HUES48 (cell line): ENCODE data around the gene TNFSF12.

Experiments used
- H3K27ac ChIP-seq: one replicate; pipeline ENCODE4 v1.7.0; 2013; ENCODE audit warnings: low read depth, low read length, inconsistent platforms
- H3K27me3 ChIP-seq: 2 replicates; pipeline ENCODE4 v1.6.1; 2013; ENCODE audit warnings: mild to moderate bottlenecking, low read length; ENCODE audit not compliant: control insufficient read depth, insufficient read depth
- H3K36me3 ChIP-seq: 2 replicates; pipeline ENCODE4 v1.6.1; 2013; ENCODE audit warnings: low read length; ENCODE audit not compliant: control insufficient read depth, insufficient read depth
- H3K4me1 ChIP-seq: 2 replicates; pipeline ENCODE4 v1.6.1; 2013; ENCODE audit warnings: mild to moderate bottlenecking, low read length; ENCODE audit not compliant: control insufficient read depth, insufficient read depth
- H3K4me3 ChIP-seq: 2 replicates; pipeline ENCODE4 v1.5.1; 2013; ENCODE audit warnings: mild to moderate bottlenecking, low read depth, low read length
- H3K9ac ChIP-seq: 2 replicates; pipeline ENCODE4 v1.6.1; 2013; ENCODE audit warnings: mild to moderate bottlenecking, low read depth, low read length, moderate library complexity
- H3K9me3 ChIP-seq: 2 replicates; pipeline ENCODE4 v1.6.1; 2013; ENCODE audit warnings: low read length; ENCODE audit not compliant: control insufficient read depth, insufficient read depth

The TNFSF12 gene

DNA sequence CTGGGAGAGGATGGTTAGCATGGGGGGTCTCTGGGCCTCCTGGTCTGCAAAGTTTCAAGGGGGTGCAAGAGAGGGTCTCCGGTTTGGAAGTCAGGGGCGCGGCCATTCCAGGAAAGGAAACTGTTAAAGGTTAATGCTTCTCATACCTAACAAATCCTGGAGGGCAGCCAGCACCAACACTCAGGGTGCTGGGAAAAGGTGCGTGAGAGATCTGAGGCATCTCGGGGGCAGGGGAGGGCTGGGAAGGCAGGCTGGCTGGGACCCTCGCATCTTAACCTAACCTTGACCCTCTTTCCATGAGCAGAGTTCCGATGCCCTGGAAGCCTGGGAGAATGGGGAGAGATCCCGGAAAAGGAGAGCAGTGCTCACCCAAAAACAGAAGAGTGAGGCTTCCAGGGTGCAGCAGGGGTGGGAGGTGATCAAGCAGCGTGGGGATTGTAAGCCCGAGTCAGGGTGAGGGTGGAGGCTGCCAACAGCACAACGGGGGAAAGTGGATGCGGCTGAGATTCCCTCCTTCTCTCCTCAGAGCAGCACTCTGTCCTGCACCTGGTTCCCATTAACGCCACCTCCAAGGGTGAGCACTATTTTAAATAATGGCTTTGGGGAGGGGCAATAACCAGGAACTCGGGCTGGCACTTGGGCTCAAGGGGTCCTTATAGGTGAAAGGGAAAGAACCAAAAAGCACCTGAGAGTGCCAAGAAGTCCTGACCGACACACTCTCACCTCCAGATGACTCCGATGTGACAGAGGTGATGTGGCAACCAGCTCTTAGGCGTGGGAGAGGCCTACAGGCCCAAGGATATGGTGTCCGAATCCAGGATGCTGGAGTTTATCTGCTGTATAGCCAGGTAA lies 10.7 kb downstream of the TNFSF12 start:
- Histone ChIP-seq H3K27ac (no peak overlapping the region), H3K9ac (no peak overlapping the region), H3K9me3 (no peaks in the 10 kb centered on the region), H3K4me3 (no peak overlapping the region), H3K27me3 (no peaks in the 10 kb centered on the region), H3K36me3 (peaks cover 12% of the 10 kb centered on the region), H3K4me1 (peaks cover 43% of the 10 kb centered on the region)

DNA sequence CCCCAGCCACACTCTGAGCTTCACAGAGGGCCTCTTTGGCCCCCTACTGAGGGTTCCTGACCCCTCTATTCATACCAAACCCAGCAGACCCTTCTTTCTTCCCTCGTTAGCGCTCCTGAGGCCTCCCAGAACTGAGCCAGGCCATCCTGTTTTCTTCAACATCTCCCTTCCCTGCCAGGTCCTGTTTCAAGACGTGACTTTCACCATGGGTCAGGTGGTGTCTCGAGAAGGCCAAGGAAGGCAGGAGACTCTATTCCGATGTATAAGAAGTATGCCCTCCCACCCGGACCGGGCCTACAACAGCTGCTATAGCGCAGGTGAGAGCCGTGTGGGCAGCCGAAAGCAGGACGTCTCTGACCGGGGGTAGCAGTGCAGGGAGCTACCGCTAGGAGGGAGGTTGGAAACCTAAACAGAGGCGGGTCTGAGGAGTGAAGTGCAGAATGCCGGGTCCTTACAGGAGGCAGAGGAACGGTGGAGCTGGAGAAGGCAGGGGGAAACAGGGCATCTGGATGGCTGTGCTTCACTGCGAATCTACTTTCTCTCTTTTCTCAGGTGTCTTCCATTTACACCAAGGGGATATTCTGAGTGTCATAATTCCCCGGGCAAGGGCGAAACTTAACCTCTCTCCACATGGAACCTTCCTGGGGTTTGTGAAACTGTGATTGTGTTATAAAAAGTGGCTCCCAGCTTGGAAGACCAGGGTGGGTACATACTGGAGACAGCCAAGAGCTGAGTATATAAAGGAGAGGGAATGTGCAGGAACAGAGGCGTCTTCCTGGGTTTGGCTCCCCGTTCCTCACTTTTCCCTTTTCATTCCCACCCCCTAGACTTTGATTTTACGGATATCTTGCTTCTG lies 11.5 kb downstream of the TNFSF12 start:
- H3K27ac ChIP-seq, result peak overlapping the region; percentile 91
- peak overlapping the region; percentile 70 for H3K4me3 ChIP-seq
- no peaks in the 10 kb centered on the region for H3K27me3 ChIP-seq
- H3K36me3 ChIP-seq, result peaks cover 21% of the 10 kb centered on the region
- H3K9ac ChIP-seq, result no peak overlapping the region
- H3K9me3 ChIP-seq, result no peaks in the 10 kb centered on the region
- peaks cover 43% of the 10 kb centered on the region for H3K4me1 ChIP-seq

DNA sequence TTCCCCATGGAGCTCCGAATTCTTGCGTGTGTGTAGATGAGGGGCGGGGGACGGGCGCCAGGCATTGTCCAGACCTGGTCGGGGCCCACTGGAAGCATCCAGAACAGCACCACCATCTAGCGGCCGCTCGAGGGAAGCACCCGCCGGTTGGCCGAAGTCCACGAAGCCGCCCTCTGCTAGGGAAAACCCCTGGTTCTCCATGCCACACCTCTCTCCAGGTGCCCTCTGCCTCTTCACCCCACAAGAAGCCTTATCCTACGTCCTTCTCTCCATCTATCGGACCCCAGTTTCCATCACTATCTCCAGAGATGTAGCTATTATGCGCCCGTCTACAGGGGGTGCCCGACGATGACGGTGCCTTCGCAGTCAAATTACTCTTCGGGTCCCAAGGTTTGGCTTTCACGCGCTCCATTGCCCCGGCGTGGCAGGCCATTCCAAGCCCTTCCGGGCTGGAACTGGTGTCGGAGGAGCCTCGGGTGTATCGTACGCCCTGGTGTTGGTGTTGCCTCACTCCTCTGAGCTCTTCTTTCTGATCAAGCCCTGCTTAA lies 12.2 kb downstream of the TNFSF12 start:
- Histone ChIP-seq H3K27me3 (no peaks in the 10 kb centered on the region), H3K4me3 (peak overlapping the region; percentile 70), H3K4me1 (peaks cover 43% of the 10 kb centered on the region)

DNA sequence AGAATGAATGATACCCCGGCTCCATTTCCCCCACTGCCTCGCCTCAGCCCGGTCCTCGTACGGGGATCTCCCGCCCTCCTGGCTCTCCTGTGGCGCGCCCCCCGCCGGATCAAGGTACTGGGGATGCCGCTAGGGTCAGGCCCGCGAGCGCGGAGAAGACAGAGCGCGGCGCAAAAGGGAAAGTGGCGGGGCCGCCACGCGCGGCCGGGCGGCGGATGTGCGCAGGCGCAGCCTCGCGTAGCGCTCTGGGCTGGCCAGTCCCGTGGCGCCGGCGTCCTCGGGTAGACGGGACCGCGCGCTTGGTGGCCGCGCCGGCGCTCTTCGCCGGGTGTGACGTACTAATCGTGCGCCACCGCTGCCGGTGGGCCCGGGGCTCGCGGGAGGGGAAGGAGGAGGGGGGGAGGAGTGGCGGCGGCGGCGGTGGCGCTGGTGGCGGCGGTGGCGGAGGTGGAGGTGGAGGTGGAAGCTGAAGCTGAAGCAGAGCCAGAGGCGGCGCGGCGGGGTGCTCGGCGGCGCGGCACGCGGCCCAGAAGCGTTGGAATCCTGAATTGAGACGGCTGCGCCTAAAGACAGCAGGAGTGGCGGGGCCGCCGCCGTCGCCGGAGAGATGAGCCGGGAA lies 12.8 kb downstream of the TNFSF12 start, which contains the start of gene SENP3:
Gene SENP3, plus strand, starts transcription at position 331 of the 619 bp plus-strand sequence. CDS start 1,158 bp downstream, outside the sequence.
- H3K27ac ChIP-seq, result peak within 1 kb of the TSS; percentile 91
- H3K4me3 ChIP-seq, result peak within 1 kb of the TSS; percentile 70
- peaks cover 32% of the 10 kb centered on the region for H3K36me3 ChIP-seq
- peaks cover 42% of the 10 kb centered on the region for H3K4me1 ChIP-seq
- no peaks in the 10 kb centered on the region for H3K27me3 ChIP-seq
- H3K9ac ChIP-seq, result peak within 1 kb of the TSS; percentile 88
- H3K9me3 ChIP-seq, result no peaks in the 10 kb centered on the region

More for the DNA sequence above, 12.2 kb downstream of the TNFSF12 start:
- Histone ChIP-seq H3K9me3 (no peaks in the 10 kb centered on the region), H3K36me3 (peaks cover 28% of the 10 kb centered on the region), H3K27ac (peak overlapping the region; percentile 91), H3K9ac (peak overlapping the region; percentile 88)

DNA sequence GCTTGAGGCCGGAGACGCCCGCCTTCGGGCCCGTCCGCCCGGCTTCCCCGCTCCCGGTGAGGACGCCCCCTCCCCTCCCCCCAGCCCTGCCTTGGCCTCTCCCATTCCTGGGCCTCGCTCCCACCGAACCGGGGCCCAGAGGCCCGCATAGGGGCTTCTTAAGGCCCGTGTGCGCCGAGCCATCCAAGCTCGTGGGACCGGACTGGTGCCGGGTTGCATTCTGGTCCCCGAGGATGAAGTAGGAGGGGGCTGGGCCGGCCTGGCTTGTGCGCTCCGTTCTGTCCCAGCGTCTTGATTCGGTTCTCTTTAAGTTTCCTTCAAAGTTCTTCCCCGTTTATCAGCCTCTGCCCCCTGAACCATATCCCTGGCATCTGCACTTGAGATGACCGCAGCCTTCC lies 13.3 kb downstream of the TNFSF12 start:
- peak overlapping the region; percentile 70 for H3K4me3 ChIP-seq
- H3K27me3 ChIP-seq, result no peaks in the 10 kb centered on the region
- peak overlapping the region; percentile 71 for H3K9ac ChIP-seq
- H3K9me3 ChIP-seq, result no peaks in the 10 kb centered on the region
- peak overlapping the region; percentile 91 for H3K27ac ChIP-seq
- peaks cover 37% of the 10 kb centered on the region for H3K4me1 ChIP-seq
- H3K36me3 ChIP-seq, result peaks cover 37% of the 10 kb centered on the region

DNA sequence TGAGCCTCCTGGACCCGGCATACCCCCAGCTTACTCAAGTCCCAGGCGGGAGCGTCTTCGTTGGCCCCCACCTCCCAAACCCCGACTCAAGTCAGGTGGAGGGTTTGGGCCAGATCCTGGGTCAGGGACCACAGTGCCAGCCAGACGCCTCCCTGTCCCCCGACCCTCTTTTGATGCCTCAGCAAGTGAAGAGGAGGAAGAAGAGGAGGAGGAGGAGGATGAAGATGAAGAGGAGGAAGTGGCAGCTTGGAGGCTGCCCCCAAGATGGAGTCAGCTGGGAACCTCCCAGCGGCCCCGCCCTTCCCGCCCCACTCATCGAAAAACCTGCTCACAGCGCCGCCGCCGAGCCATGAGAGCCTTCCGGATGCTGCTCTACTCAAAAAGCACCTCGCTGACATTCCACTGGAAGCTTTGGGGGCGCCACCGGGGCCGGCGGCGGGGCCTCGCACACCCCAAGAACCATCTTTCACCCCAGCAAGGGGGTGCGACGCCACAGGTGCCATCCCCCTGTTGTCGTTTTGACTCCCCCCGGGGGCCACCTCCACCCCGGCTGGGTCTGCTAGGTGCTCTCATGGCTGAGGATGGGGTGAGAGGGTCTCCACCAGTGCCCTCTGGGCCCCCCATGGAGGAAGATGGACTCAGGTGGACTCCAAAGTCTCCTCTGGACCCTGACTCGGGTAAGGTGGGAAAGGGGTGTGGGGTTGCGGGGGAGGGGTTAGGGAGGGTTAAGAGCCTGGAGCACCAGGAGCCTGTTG lies 14.4 kb downstream of the TNFSF12 start:
- H3K9me3 ChIP-seq, result no peaks in the 10 kb centered on the region
- H3K4me1 ChIP-seq, result peaks cover 26% of the 10 kb centered on the region
- no peaks in the 10 kb centered on the region for H3K27me3 ChIP-seq
- H3K4me3 ChIP-seq, result peak overlapping the region; percentile 70; the same call in 1 of the 2 replicates
- no peak overlapping the region for H3K27ac ChIP-seq
- peaks cover 43% of the 10 kb centered on the region for H3K36me3 ChIP-seq
- no peak overlapping the region for H3K9ac ChIP-seq

DNA sequence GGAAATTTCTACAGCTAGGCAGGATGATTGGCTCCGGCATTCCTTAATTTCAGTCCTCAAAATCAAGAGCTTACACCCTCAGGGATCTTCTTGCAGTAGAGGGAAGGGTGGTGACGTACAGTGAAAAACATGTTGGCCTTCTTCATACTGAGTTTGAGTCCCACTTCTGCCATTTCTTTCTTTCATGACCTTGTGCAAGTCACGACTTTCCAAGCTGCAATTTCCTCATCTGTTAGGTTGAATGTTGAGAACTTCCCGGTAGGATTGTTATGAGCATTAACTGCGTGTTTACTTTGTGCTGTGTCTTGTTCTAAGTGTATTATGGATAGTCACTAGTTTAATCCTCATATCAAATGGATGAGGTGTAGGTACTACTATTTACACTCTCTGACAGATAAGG lies 20.7 kb downstream of the TNFSF12 start:
- Histone ChIP-seq H3K4me1 (peaks cover 3% of the 10 kb centered on the region), H3K36me3 (peaks cover 70% of the 10 kb centered on the region), H3K9me3 (no peaks in the 10 kb centered on the region), H3K4me3 (no peak overlapping the region), H3K27me3 (no peaks in the 10 kb centered on the region), H3K9ac (no peak overlapping the region), H3K27ac (no peak overlapping the region)

DNA sequence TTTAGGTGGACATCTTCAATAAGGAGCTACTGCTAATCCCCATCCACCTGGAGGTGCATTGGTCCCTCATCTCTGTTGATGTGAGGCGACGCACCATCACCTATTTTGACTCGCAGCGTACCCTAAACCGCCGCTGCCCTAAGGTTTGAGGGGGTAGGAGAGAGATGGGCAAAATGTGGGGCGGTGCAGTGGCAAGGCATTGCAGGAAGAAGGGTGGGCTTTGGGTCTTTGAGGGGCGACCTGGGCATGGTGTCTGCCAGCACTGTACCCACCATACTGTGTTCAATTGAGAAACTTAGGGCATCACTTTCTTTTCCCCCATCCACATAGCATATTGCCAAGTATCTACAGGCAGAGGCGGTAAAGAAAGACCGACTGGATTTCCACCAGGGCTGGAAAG lies 21.5 kb downstream of the TNFSF12 start:
- Histone ChIP-seq H3K27me3 (no peaks in the 10 kb centered on the region), H3K4me1 (peaks cover 8% of the 10 kb centered on the region), H3K27ac (no peak overlapping the region), H3K9me3 (no peaks in the 10 kb centered on the region), H3K36me3 (peaks cover 70% of the 10 kb centered on the region), H3K4me3 (no peak overlapping the region), H3K9ac (no peak overlapping the region)

DNA sequence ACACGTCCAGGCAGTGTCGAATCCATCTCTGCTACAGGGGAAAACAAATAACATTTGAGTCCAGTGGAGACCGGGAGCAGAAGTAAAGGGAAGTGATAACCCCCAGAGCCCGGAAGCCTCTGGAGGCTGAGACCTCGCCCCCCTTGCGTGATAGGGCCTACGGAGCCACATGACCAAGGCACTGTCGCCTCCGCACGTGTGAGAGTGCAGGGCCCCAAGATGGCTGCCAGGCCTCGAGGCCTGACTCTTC lies 23.4 kb downstream of the TNFSF12 start:
- Histone ChIP-seq H3K9ac (peak overlapping the region; percentile 50), H3K36me3 (peaks cover 71% of the 10 kb centered on the region), H3K4me3 (peak overlapping the region; percentile 66), H3K27me3 (no peaks in the 10 kb centered on the region), H3K4me1 (peaks cover 8% of the 10 kb centered on the region), H3K9me3 (no peaks in the 10 kb centered on the region), H3K27ac (peak overlapping the region; percentile 83)

DNA sequence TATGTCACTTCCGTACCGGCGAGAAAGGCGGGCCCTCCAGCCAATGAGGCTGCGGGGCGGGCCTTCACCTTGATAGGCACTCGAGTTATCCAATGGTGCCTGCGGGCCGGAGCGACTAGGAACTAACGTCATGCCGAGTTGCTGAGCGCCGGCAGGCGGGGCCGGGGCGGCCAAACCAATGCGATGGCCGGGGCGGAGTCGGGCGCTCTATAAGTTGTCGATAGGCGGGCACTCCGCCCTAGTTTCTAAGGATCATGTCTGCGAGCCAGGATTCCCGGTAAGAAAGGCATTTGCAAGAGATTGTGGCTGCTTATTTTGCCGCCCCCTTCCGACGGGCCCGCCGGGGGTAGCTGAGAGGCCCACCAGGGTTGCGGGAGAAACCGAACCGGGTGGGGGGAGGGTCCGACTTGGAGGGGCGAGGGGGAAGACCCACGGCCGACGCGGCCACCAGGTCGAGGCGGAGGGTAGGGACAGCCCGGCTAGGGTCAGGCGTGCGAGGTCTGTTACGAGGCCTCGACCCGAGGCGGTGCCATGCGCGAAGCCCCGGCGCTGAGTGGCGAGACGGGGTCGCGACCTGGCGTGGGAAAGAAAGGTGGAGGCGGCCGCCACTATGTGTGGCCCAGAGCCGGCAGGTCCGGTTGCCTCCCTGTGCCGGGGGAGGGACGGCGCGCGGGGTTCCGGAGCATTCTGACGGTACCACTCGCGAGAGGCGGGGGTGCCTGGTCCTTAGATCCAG lies 23.9 kb downstream of the TNFSF12 start:
- no peaks in the 10 kb centered on the region for H3K9me3 ChIP-seq
- peak overlapping the region; percentile 98 for H3K27ac ChIP-seq
- H3K27me3 ChIP-seq, result no peaks in the 10 kb centered on the region
- peaks cover 71% of the 10 kb centered on the region for H3K36me3 ChIP-seq
- peak overlapping the region; percentile 99 for H3K9ac ChIP-seq
- H3K4me3 ChIP-seq, result peak overlapping the region; percentile 76
- peaks cover 8% of the 10 kb centered on the region for H3K4me1 ChIP-seq
